Measurements from ENCODE around the gene LRG1. TPM values are rescaled to one million over a fixed set of nuclear protein-coding genes. Genes with fewer than 3 reads are reported as not detected.

LRG1 gene
- total and polyA plus RNA-seq, 9 of the 15 experiments (the other 6 are each of a cell fraction or from before 2014, with no cell fraction given) = 1.5 to 11.9 (median 8.7) TPM

DNA sequence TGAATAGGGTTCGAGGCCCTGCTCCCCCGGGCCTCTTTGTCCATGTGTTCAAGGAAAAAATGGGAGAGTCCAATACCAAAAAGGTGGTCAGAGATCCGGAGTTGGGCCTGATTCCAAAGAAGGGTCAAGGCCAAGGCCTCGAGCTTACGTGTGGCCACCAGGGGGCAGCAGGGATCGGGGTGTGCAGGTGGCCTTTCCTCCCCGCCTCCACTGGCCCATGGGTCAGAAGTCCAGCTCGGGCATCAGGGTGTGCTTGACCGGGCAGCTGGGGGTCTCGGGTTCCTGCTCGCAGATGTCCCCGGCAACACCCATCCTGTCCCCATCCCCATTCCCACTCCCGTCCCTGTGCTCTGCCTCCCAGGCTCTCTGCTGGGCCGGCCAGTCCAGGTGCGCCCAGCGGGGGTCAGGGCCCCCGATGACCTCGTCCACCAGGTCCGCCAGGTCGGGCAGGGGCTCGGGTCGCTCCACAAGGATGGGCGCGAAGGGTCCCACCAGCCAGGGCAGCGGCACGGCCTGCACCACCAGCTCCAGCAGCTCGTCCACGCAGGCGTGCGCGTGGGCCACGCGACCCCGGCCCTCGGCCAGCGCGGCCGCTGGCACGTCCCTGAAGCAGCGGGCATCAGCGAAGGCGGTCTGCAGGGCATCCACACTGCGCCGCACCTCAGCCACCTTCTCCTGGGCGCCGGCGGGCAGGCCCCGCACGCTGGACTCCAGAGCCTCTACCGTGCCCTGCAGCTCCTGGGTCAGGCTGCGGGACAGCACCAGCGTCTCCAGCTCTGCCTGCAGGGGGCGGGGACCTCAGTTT lies 16.3 kb downstream of the LRG1 start (continued):
- TF ChIP-seq E2F6 (IDR thresholded peaks at IDR 0.05; ENCODE audit: borderline replicate concordance in 1 of 2, extremely low read depth in 1 of 2, insufficient read depth in 1 of 2, insufficient read length in 1 of 2, low read depth in 1 of 2, low read length in 1 of 2, poor library complexity in 1 of 2, severe bottlenecking in 1 of 2) (peak in 1 of 2 experiments; percentile 58), ZNF75A (CRISPR knock-in tag; IDR thresholded peaks at IDR 0.05) (no peak), ZNF507 (tag; conservative IDR thresholded peaks at IDR 0.05) (no peak), SMAD1 (IDR thresholded peaks at IDR 0.05; ENCODE audit: low read depth, low read length, partially characterized antibody) (no peak), BCLAF1 (IDR thresholded peaks at IDR 0.05; ENCODE audit: borderline replicate concordance in 1 of 2, control insufficient read depth in 1 of 2, low read depth in 2 of 2, low read length in 1 of 2) (no peak), ATF4 (CRISPR knock-in tag; IDR thresholded peaks at IDR 0.05) (no peak), JUN (IDR thresholded peaks at IDR 0.05; ENCODE audit: borderline replicate concordance, low read depth, low read length) (no peak), JUN (CRISPR knock-in tag; IDR thresholded peaks at IDR 0.05; ENCODE audit: borderline replicate concordance) (no peak), BACH1 (tag; IDR thresholded peaks at IDR 0.05) (no peak), ZNF644 (tag; IDR thresholded peaks at IDR 0.05; ENCODE audit: low read depth) (no peak), RFX5 (IDR thresholded peaks at IDR 0.05; ENCODE audit: low read depth, low read length) (no peak), IRF9 (tag; IDR thresholded peaks at IDR 0.05) (no peak), SFPQ (IDR thresholded peaks at IDR 0.05; ENCODE audit: low read depth, low read length) (no peak)
- TF ChIP-seq, protein P1, sequence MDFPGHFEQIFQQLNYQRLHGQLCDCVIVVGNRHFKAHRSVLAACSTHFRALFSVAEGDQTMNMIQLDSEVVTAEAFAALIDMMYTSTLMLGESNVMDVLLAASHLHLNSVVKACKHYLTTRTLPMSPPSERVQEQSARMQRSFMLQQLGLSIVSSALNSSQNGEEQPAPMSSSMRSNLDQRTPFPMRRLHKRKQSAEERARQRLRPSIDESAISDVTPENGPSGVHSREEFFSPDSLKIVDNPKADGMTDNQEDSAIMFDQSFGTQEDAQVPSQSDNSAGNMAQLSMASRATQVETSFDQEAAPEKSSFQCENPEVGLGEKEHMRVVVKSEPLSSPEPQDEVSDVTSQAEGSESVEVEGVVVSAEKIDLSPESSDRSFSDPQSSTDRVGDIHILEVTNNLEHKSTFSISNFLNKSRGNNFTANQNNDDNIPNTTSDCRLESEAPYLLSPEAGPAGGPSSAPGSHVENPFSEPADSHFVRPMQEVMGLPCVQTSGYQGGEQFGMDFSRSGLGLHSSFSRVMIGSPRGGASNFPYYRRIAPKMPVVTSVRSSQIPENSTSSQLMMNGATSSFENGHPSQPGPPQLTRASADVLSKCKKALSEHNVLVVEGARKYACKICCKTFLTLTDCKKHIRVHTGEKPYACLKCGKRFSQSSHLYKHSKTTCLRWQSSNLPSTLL (IDR thresholded peaks at IDR 0.05) = no peak
